Activated gamma-delta T cell treated with anti-CD3 and anti-CD28 coated beads, Interleukin-2, amount 50 U/mL, for 16 hours (primary cell): ENCODE measurements around the gene AKR1A1.
"Not testable (repeated sequence)": the region's sequence is repeated elsewhere in the genome, so short reads cannot be mapped to it uniquely, and the experiment has no call there.

ENCODE experiments used
- DNase-seq: peaks from one replicate; pipeline ENCODE4 v3.0.0-alpha.2; 2020; ENCODE audit warnings: low read depth

The AKR1A1 gene

GRCh38 chr1:45569962-45570581 is 19.4 kb downstream of the AKR1A1 start:
- peak; percentile 59 for DNase-seq

- no peak for DNase-seq
Measured at GRCh38 chr1:45570631-45571030, 20.0 kb downstream of the AKR1A1 start.

- DNase-seq: no peak
Measured at GRCh38 chr1:45573231-45573804, 22.7 kb downstream of the AKR1A1 start.

DNA sequence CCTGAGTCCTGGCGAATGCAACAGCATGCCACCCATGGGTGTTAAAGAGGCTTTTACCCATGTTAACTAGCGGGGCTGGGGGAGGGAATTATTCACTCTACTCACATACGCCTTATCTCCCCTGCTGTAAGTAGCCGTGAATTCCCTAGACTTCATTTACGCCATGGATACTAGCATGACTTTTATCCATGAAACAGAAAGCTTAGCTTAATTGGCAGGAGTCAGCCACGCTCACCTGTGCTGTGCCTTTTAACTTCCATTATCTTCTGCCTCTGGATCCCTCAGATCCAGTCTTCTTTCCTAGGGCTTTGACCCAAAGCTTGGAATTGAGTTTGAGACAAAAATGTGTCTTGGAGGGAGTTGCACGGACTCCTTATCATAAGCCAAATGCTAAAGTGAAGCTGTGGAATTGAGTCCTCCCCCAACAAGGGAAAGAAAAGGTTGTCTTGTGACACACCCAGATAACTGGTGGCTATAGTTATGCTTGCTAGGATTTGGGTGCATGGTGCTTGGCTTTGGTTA is 23.5 kb downstream of the AKR1A1 start:
- no peak for DNase-seq

- DNase-seq: peak; percentile 90
Measured at GRCh38 chr1:45583264-45583665, 32.6 kb downstream of the AKR1A1 start.

DNA sequence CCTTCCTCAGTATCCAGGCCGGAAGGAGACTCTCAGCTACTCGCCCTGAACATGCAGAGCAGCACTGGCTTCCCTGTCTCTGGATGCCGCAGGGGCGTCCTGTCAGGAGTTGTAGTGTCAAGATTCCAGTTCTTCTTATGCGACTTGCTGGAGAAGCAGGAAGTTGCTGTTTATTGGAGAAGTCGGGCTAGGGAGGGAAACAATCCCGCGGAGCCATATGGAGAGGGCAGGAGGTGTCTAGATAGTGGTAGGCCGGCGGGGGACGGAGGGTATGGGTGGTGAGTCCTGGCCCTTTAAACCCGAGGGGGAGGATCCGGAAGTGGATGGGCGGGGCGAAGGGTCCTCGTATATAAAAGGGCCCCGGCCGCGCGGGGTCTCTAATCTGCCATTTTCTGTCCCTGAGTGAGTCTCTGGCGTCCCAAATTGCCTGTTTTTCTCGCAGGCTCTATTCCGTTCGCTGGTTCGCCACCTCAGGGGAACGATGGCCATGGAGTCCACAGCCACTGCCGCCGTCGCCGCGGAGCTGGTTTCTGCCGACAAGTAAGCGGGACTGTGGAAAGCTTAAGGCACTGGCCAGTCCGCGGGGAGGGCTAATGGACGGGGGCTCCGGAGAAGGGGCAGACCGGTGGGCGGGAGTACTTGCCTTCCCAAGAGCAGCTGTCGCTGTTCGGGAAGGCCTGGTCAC is 33.2 kb downstream of the AKR1A1 start, which contains the start of gene NASP:
Gene NASP (plus strand): TSS at position 376 of the 685 bp plus-strand sequence. CDS start 106 bp downstream, at position 482.
- peak; percentile 91 for DNase-seq

- peak; percentile 77 for DNase-seq
Measured at GRCh38 chr1:45584351-45585109, 33.9 kb downstream of the AKR1A1 start.

DNA sequence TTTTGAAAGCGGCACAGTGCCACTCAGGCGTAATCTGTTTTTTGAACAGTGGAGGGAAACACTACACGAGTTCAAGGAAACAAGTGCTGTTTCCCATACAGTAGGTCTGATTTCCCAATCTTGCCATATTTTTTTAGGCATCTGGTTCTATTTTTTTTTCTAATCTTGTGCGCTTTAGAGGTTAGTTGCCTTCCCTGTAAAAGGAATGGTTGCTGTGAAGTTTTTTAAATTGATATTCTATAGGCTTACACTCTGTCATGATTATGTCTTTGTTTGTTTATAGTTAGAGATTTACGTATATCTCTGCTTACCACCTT is 34.4 kb downstream of the AKR1A1 start:
- no peak for DNase-seq

DNA sequence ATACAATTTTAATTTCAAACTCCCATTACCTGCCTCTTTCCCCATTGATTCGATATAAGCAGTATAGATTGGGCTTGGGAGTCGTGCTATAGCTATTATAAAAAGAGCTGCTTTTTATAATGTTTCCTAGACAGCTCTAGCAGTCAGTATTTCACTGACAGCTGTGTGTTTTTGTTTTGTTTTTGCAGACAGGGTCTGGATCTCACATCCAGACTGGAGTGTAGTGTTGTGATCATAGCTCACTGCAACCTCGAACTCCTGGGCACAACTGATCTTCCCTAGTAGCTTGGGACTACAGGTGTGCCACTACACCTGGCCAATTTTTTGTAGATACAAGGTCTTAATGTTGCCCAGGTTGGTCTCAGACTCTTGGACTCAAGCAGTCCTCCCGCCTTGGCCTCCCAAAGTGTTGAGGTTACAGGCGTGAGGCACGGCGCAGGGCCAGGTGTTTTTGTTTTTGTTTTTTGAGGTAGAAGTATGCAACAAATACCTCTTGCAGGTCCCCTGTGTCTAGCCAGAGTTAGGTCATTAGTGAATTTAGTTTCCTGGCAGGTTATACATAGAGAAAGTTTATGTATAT is 35.0 kb downstream of the AKR1A1 start:
- no peak for DNase-seq

GRCh38 chr1:45586769-45587168 is 36.1 kb downstream of the AKR1A1 start:
- no peak for DNase-seq

DNA sequence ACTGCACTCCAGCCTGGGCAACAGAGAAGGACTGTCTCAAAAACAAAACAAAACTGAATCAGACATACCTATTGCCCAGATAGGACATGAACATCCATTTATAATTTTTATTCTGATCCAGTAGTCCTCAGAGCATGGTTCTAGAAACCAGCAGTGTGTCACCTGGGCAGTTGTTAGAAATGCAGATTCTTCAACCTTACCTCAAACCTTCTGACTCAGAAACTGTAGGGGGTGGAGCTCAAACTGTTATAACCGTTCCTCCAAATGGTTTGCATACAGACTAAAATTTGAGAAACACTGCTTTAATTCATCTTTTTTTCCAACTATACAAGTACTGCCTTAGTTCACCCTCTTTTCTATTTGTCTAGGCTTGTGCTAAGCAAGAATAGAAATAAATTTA is 39.2 kb downstream of the AKR1A1 start:
- DNase-seq: no peak

- DNase-seq: no peak
Measured at GRCh38 chr1:45594412-45594811, 43.8 kb downstream of the AKR1A1 start.

GRCh38 chr1:45596765-45597164 is 46.1 kb downstream of the AKR1A1 start:
- not testable (repeated sequence) for DNase-seq

- DNase-seq: no peak
Measured at GRCh38 chr1:45604239-45604638, 53.6 kb downstream of the AKR1A1 start.

DNA sequence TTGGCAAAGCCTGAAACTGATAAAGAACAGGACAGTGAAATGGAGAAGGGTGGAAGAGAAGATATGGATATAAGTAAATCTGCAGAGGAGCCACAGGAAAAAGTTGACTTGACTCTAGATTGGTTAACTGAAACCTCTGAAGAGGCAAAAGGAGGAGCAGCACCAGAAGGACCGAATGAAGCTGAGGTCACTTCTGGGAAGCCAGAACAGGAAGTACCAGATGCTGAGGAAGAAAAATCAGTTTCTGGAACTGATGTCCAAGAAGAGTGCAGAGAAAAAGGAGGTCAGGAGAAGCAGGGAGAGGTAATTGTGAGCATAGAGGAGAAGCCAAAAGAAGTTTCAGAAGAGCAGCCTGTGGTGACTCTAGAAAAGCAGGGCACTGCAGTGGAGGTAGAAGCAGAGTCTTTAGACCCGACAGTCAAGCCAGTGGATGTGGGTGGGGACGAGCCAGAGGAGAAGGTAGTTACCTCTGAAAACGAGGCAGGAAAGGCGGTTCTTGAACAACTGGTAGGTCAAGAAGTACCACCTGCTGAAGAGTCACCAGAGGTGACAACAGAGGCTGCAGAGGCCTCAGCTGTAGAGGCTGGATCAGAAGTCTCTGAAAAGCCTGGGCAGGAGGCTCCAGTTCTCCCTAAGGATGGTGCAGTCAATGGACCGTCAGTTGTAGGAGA is 56.9 kb downstream of the AKR1A1 start:
- DNase-seq: no peak

DNA sequence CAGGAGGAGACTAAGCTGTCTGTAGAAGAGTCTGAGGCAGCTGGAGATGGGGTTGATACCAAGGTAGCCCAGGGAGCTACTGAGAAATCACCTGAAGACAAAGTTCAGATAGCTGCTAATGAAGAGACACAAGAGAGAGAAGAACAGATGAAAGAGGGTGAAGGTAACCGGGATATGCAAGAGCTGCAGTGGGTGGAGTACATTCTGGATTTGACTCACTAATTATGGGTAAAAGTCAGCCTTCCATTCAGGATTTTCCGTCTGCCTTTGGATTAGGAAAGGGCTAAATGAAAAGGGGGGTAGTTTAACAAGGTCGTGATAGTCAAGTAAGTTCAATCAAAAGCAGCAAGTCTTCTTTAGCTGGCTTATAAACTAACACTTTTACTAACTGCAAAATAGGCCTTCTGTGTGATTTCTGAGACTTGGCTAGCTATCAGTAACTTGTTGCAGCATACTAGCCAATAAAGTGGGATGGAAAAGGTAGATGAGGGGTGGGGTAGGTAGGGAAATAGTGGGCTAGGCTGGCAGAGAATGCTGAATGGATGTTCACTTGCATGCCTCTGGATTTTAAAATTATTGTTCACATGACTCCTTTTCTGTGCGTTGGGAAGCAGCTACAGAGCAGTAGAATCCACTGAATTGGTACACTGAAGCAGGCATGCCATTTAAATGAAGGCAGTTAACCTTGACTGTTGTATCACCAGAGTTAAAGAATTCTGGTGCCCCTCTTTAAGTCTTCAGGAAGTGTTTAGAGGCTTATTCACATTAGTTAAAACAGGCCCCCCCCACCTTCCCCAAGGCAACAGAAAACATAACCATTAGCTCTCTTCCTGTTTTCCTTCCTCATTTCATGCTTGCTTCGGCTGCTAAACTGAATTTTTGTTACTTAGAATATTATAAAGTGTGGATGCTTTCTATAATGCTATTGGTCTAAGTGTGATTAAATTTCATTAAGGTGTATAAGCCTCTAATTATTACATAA is 57.8 kb downstream of the AKR1A1 start:
- DNase-seq: no peak

DNA sequence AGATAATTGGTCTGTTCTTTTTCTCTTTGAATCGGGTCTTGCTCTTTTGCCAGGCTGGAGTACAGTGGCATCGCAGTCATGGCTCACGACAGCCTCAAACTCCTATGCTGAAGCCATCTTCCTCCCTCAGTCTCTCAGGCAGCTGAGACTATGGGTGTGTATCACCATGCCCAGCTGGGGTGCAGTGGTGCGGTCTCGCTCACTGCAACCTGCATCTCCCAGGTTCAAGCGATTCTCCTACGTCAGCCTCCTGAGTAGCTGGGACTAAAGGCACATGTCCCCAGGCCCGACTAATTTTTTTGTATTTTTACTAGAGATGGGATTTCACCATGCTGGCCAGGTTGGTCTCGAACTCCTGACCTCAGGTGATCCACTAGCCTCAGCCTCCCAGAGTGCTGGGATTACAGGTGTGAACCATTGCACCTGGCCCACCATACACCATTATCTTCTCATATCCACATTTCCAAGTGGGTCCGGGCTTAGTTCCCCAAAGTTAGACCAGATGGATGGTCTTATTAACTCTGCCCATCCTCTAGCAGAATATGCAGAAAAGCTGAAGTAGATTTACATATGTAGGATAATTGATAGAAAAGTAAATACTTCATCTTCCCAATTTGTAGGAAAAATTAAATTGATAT is 60.1 kb downstream of the AKR1A1 start:
- DNase-seq: no peak

DNA sequence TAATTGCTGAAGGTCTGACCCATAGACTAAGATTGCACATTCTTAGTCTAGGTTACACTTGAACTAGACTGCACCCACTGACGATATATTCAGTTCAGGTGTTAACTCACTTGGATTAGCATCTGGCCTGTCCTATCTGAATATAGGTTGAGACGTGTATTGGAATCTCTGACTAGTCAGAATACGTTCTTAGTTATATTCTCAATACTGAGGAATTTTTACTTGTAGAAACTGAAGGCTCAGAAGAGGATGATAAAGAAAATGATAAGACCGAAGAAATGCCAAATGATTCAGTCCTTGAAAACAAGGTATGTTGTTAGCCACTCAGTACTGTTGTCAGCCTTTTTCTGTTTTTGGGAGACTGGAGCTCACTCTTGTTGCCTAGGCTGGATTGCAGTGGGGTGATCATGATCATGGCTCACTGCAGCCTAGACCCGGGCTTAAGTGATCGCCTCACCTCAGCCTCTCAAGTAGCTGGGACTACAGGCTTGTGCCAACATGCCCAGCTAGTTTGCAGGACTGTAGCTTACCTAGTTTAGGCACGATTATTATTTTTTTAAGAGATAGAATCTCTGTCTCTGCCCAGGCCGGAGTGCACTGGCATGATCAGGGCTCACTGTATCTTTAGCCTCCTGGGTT is 62.4 kb downstream of the AKR1A1 start:
- DNase-seq: no peak

GRCh38 chr1:45615885-45616284 is 65.3 kb downstream of the AKR1A1 start:
- no peak for DNase-seq
